GM06990 (cell line): ENCODE measurements around the gene PYGO1.
A peak's percentile ranks its signal among the peaks of the same experiment; 100 is the strongest.

Source experiments
- DNase-seq: peaks from one replicate; pipeline ENCODE4 v3.0.0-alpha.2; 2011; ENCODE audit not compliant: insufficient read length; ENCODE audit errors: extremely low read depth
- H3K27me3 ChIP-seq: replicated peaks from 2 replicates; pipeline ENCODE4 v1.6.0; 2011; ENCODE audit warnings: low read length; ENCODE audit not compliant: control insufficient read depth, insufficient read depth
- H3K36me3 ChIP-seq: 2 replicates; pipeline ENCODE4 v1.5.1; 2011; ENCODE audit warnings: low read length; ENCODE audit not compliant: control insufficient read depth, insufficient read depth
- H3K4me3 ChIP-seq: replicated peaks from 2 replicates; pipeline ENCODE4 v1.5.1; 2011; ENCODE audit warnings: low read depth, mild to moderate bottlenecking, control low read depth, low read length
- TF ChIP-seq, protein P1 (sequence below): IDR thresholded peaks from 2 replicates; pipeline ENCODE4 v1.5.1; 2011; ENCODE audit warnings: low read length, control low read depth, mild to moderate bottlenecking, inconsistent platforms; ENCODE audit not compliant: insufficient read depth, poor library complexity, severe bottlenecking

PYGO1 gene

DNA sequence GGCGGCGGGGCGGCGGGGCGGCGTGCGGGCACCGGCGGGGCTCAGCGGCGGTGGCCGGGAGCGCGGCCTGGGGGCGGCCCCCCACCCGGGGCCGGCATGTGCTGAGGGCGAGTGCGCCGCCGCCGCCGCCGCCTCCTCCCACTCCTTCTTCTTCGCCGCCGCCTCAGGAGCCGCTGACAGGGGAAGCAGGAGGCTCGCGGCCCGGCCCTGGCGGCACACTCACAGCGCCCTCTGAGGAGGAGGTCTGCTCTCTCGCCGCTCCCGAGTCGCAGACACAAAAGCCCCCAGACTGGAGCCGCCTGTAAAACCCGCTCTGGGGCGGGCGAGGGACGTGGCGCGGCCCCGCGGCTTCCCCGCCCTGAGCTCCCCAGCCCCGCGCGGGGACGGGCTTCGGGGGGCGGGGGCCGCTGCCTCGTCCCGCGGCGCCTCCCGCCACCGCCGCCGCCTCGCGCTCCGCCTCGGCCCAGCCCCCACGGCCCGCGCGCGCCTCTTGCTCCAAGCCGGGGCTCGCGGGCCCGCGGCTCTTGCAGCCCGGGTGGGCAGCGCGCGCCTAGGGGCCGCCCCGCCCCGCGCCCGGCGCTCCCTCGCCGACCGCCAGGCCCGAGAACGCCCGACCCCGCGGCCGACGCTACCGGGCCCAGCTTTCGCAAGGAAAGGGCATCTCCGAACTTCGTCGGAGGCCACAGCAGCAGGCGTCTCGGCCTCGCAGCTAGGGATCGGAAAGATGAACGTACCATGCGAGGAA, at the start of gene PYGO1:
TSS of gene PYGO1 (minus strand) at position 276 of the 745 bp plus-strand sequence. CDS start 462 bp downstream, outside the sequence.
- peak; percentile 26 for DNase-seq
- no peaks in the 10 kb centered on the region for H3K36me3 ChIP-seq
- H3K27me3 ChIP-seq, result no peaks in the 10 kb centered on the region; the same call in none of the 2 replicates
- TF ChIP-seq, protein P1, sequence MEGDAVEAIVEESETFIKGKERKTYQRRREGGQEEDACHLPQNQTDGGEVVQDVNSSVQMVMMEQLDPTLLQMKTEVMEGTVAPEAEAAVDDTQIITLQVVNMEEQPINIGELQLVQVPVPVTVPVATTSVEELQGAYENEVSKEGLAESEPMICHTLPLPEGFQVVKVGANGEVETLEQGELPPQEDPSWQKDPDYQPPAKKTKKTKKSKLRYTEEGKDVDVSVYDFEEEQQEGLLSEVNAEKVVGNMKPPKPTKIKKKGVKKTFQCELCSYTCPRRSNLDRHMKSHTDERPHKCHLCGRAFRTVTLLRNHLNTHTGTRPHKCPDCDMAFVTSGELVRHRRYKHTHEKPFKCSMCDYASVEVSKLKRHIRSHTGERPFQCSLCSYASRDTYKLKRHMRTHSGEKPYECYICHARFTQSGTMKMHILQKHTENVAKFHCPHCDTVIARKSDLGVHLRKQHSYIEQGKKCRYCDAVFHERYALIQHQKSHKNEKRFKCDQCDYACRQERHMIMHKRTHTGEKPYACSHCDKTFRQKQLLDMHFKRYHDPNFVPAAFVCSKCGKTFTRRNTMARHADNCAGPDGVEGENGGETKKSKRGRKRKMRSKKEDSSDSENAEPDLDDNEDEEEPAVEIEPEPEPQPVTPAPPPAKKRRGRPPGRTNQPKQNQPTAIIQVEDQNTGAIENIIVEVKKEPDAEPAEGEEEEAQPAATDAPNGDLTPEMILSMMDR, result peak; percentile 5
- H3K4me3 ChIP-seq, result peak within 1 kb of the TSS; percentile 23

- TF ChIP-seq, protein P1, result no peak
- no peak for DNase-seq
- H3K27me3 ChIP-seq, result no peaks in the 10 kb centered on the region
- H3K36me3 ChIP-seq, result no peaks in the 10 kb centered on the region
- H3K4me3 ChIP-seq, result no peak overlapping the region
Measured at GRCh38 chr15:55637086-55637485, 48.9 kb upstream of the PYGO1 start.

DNA sequence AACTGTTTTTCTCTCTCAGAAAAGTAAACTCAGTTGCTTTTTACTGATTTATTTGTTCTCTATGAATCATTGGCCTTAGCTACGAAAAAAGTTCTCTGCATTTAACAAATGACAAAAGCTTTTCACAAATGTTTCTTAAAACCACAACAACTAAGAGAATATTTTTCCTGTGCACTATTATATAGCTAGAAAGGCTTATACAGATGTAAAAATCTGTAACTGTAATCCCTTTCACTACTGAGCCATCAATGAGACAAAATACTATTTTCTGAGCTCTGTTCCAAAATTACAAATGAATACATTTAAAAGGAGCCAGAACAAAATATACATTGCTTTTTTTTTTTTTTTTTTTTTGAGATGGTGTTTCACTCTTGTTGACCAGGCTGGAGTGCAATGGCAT, 45.6 kb upstream of the PYGO1 start:
- H3K4me3 ChIP-seq, result no peak overlapping the region
- H3K27me3 ChIP-seq, result no peaks in the 10 kb centered on the region
- no peak for DNase-seq
- no peaks in the 10 kb centered on the region for H3K36me3 ChIP-seq
- TF ChIP-seq, protein P1, result no peak

DNA sequence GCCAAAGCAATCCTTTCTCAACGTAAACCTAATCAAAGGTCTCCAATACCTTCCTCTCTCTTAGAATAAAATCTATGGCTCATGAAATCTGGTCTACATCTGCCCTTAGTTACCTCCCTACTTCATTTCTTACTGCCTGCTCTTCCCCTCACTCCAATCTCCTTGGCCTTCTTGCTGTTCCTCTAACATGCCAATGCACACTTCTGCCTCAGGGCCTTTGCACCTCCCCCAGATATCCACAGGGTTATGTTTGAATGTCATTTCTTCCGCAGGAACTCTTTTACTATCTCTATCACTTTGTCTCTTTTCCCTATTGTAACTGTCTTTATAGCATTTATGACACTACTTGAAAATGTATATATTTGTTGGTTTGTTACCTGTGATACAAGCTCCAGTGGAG, 44.3 kb upstream of the PYGO1 start:
- Histone ChIP-seq H3K36me3 (no peaks in the 10 kb centered on the region), H3K27me3 (no peaks in the 10 kb centered on the region), H3K4me3 (no peak overlapping the region)
- TF ChIP-seq, protein P1, result no peak
- DNase-seq, result no peak

DNA sequence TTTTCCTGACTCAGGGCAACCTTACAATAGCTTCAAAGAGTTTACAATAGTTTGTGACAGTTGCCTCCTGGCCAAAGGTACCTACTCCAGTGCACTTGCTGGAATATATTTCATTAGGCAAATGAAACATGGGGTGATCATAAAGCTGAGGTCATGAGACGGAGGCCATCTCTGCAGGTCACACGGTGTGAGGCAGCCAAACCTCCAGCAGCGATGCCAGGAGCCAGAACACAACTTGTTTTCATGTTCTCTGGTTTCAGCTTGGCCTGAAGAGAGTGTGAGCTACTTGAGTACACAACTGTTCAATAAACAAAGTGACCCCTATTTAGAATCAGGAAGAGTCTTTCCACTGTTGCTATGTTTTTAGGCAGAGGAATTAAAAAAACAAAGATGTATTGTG, 42.7 kb upstream of the PYGO1 start:
- Histone ChIP-seq H3K27me3 (no peaks in the 10 kb centered on the region), H3K36me3 (no peaks in the 10 kb centered on the region), H3K4me3 (no peak overlapping the region)
- TF ChIP-seq, protein P1, result no peak
- DNase-seq, result no peak
